ENCODE data around the gene TOMT.

GRCh38 chr11:72081821-72082453 lies 23.8 kb upstream of the TOMT start:
- TF ChIP-seq CTCF (conservative IDR thresholded peaks at IDR 0.05; ENCODE audit: low read depth, low read length) (no peak), RAD21 (IDR thresholded peaks at IDR 0.05; ENCODE audit: low read length) (no peak), ELK1 (IDR thresholded peaks at IDR 0.05; ENCODE audit: borderline replicate concordance, low read depth, low read length) (no peak), POLR2A (IDR thresholded peaks at IDR 0.05; ENCODE audit: low read depth, low read length) (no peak), FOS (IDR thresholded peaks at IDR 0.05; ENCODE audit: low read depth, low read length) (no peak), SMC3 (IDR thresholded peaks at IDR 0.05; ENCODE audit: low read depth, low read length) (no peak), RCOR1 (IDR thresholded peaks at IDR 0.05; ENCODE audit: insufficient replicate concordance, low read length) (no peak), MAFK (IDR thresholded peaks at IDR 0.05; ENCODE audit: low read depth, low read length) (no peak), BHLHE40 (IDR thresholded peaks at IDR 0.05; ENCODE audit: low read depth, low read length) (no peak), USF2 (IDR thresholded peaks at IDR 0.05; ENCODE audit: low read depth, low read length) (no peak), NFE2L2 (IDR thresholded peaks at IDR 0.05; ENCODE audit: low read depth, low read length) (no peak), RFX5 (IDR thresholded peaks at IDR 0.05; ENCODE audit: low read depth, low read length) (no peak), CEBPB (IDR thresholded peaks at IDR 0.05; ENCODE audit: low read depth, low read length) (no peak)

All from IMR-90 (cell line).